GM19455 (cell line): ENCODE measurements around the gene DCLK2.
"Not testable (repeated sequence)": the region's sequence is repeated elsewhere in the genome, so short reads cannot be mapped to it uniquely, and the experiment has no call there.

Experiments
- ATAC-seq: cut with Tn5 transposase; IDR thresholded peaks from one replicate; pipeline ENCODE4 v1.9.1; 2021; ENCODE audit not compliant: unreplicated experiment

DCLK2 gene

DNA sequence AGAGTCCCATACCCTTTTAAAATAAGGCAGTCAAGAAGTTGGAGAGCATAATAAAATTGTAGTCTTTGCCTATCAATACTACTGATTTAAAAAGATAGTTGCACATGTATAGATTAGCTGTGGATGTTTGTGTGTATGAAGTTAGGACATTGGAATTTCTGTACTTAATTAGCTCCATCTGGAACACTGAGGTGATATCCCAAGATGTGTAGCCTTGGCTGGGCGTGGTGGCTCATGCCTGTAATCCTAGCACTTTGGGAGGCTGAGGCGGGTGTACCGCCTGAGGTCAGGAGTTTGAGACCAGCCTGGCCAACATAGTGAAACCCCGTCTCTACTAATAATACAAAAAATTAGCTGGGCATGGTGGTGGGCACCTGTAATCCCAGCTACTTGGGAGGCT lies 119.0 kb downstream of the DCLK2 start:
- ATAC-seq = not testable (repeated sequence)

DNA sequence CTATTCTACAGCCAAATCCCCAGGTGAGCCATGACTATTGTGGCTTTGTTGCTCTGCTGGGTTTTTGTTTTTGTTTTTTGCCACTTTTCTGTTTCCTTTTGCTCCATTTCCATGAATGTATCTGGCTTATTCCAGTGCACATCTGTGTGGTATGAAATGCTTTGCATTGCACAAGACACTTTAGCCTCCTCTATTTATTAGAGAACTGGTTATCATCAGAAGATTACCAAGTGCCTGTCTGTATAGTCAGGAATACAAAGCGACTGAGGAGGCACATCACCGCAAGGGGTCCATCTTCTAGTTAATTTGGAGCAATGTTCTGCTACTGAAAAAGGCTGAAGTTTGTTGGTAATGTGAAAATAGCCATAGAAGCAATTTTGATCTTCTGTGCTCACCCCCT lies 120.8 kb downstream of the DCLK2 start:
- ATAC-seq = no peak

- ATAC-seq = no peak
These were observed 126.8 kb downstream of the DCLK2 start for GRCh38 chr4:150205016-150205415.

GRCh38 chr4:150206265-150206664 lies 128.0 kb downstream of the DCLK2 start:
- ATAC-seq = no peak

GRCh38 chr4:150206954-150207353 lies 128.7 kb downstream of the DCLK2 start:
- no peak for ATAC-seq

- no peak for ATAC-seq
These were observed 129.6 kb downstream of the DCLK2 start for GRCh38 chr4:150207871-150208270.

DNA sequence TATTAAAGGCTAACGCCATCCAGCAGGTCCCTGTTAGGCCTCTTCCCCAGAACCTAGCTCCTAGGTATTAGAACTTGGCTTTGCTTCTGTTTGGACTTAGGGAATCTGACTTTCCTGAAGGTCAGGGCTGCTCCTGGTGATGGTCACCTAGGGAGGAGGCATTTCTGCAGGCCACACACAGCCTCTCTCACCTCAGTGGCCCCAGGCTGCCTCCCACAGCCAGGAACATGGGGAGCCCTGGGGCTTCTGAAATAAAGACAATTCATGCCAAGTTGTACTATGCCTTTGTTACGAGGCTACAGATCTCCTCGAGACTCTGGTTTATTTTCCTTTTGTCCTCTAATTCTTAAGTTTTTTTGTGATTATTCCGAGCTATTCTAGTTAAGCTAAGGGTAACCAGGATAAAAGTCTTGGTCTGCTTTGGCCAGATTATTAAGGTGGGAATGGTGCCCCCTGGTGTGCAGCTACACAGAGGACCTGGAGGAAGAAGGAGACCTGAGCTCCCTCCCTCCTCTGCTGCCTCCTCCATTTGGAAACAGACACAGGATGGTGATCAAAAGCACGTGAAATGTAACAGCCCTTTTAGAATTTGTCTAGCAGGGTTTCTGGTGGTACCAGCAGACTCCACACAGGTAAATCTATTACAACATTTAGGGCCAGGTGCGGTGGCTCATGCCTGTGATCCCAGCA lies 131.0 kb downstream of the DCLK2 start:
- no peak for ATAC-seq

GRCh38 chr4:150211016-150211415 lies 132.8 kb downstream of the DCLK2 start:
- ATAC-seq = no peak

DNA sequence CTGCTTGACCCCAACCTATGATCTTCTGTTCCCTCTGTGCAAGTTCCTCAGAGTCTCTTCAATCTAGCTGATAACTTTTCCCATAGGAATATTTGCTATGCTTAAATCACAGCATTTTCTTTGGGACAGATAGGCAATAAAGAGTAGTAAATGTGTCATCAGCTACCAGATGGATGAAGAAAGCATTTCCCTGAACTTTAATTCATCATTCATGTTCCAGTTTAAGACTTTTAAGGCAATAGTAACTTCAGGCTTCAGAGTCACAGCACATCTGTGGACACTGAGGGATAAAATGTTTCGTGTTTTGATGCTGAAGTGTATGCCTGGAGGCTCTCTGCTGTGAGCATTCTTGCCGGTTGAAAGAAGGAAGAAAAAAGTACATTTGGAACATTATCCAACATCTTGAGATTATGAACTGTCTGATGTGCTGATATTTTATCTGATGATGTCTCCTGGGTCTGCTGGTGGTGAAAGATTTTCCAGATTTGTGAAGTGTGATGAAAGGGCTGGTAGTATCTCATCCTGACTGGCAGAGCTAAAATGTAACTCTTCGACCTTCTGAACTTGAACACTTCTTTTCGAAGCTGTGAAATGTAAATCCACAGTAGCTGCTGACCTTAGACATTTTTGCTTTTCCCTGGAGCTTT lies 133.7 kb downstream of the DCLK2 start:
- no peak for ATAC-seq

DNA sequence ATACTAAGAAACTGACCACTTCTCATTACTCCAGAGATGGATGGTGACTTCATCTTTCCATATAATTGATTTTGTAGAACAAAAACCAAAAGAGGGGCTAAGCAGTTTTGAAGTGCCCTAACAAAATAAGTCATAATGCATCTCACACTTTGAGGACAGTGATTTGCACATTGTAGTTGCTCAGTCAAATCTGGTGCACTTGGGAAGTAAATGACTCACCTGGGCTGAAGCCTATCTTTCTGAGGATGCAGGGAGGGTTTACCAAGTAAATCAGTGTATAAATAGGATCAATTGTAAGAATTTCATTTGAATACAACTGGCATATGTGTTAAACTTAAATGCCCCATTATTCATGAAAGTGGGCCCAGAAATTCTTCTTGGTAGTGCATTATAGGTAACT lies 134.2 kb downstream of the DCLK2 start:
- ATAC-seq = no peak

DNA sequence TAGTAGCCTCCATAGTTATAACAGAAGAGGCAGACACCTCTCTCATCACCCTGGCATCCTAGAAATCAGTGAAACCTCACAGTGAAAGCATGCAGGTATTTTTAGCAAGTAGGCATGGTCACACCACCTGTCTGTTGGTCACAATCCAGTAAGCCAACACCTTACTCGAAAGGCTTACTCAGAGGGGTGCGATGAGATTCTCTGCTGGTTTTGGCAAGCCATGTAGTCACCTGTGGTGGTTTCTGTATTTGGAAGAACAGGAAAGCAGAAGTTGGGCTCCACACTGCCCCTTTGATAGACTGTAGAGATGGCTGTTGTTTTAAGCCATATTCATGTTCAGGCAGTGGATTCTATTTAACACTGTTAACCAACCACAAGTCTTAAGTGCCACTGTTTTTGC lies 134.7 kb downstream of the DCLK2 start:
- ATAC-seq = no peak

- ATAC-seq = no peak
These were observed 137.4 kb downstream of the DCLK2 start for GRCh38 chr4:150215601-150216000.

DNA sequence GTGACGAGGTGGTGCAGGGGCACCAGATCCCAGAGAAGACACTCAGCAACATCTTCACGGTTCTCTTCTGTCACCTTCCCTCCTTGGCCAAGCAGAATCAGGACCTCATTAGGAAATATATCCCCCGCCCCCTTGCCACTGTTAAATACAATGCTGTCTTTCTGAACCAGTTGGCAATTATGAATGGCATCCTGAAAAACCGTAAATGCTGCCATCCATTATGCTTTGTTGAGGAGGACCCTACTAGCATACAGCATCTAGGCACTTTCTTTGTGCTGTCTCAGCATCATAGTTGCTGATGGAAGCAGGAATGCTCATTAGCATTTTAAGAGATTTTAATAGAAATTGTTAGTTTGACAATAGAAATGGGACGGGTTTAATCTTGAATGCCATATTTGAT lies 138.5 kb downstream of the DCLK2 start:
- no peak for ATAC-seq

DNA sequence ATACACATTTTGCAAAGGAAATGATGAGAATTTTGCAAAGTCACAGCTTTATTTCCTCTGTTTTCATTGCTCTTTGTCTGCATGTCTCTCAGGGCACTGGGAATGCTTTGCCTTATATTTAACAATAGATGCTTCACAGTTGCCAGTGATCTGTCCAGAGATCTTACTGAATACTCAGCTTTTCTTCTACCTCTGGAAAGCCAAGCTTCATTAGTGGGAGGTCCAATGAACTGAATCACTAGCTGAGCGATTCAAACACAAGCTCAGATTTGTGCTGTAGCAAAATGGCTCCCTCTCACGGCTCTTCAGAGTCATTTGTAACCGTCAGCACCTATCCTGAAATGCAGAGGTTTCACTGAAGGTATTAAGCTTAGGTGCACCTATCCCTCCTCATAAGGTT lies 138.9 kb downstream of the DCLK2 start:
- no peak for ATAC-seq

- no peak for ATAC-seq
These were observed 139.6 kb downstream of the DCLK2 start for GRCh38 chr4:150217808-150218207.

DNA sequence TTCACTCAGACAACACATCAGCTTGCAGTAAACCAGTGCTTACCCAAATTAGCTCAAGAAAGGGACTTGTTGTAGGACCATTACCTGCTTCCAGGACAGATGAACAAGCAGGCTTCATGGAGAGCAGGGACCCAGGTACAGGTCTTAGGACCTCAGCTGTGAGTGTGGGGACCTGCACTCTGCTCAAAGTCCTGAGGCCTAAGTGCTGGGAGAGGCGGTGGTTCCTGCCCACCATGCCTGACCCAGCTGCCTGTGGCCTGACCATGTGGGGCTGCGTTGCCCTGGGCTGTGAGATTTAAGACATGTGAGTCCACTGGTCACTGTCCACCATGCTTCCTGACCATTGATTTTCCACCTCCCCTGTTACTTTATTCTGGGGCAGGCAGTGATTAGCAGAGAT lies 140.2 kb downstream of the DCLK2 start:
- no peak for ATAC-seq

DNA sequence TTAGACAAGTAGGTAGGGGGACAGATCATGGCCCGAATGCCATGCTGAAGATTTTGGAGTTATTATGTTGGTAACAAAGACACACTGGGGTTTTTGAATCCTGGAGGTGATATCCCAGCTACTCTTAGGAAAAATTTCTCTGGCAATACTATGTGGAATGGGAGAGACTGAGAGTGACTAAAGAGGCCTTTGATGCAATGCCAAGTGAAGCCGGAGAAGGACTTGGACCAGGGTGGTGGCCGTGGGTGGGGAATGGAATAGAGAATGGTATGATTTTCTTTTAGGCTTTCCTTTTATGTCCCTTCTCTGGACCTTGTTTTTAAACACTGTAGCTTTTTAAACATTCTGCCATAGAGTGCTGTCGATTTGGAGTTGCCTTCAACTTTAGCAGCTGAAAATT lies 141.6 kb downstream of the DCLK2 start:
- no peak for ATAC-seq

DNA sequence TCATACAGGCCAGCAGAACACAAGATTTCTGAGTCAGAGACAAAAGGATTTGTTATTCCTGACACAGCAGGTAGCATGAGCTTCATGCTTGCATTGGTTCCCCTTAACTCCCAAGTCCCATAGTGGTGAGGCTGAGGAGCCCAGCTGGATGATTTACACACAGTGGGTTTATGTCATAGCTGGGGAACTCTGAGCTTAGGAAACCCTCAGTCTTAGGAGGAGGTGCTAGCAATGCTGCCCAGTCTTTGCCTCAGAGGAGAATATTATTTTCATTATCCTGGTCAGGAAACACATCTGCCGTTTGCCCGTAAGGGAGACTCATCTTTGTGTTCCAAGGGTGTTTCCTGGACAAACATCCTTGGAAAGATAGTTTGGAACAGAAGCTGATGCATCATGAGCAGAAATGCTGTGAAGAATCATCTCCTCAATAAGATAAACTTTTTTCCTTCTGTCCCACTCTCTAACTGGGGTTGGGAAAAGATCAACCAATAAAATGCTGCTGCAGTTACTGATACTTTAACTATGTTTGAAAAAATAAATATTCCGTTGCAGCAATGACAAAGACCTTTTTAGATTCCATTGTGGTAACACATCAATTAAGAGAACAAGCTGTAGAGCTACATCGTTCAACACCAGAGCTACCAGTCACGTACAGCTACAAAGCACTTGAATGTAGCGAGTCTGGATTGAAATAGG lies 146.8 kb downstream of the DCLK2 start:
- ATAC-seq = no peak

DNA sequence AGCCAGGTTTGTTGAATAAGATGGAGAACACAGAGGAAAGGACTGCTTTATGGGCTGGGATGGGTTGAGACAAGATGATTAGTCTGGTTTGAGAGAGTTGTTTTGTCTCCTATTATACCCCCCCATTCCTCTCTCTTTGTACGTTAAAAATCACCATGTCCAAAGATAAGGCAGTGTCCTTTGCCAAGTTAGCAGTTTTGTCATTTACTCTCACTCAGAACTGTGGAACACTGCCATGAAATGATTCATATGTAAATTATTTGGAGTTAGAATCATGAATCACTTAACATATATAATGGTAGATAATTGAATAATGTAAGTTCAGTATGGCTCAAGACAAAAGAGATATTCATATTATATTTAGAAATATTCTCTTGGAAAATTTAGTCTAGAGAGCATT lies 151.3 kb downstream of the DCLK2 start:
- no peak for ATAC-seq

- ATAC-seq = no peak
These were observed 152.3 kb downstream of the DCLK2 start for GRCh38 chr4:150230561-150230960.

DNA sequence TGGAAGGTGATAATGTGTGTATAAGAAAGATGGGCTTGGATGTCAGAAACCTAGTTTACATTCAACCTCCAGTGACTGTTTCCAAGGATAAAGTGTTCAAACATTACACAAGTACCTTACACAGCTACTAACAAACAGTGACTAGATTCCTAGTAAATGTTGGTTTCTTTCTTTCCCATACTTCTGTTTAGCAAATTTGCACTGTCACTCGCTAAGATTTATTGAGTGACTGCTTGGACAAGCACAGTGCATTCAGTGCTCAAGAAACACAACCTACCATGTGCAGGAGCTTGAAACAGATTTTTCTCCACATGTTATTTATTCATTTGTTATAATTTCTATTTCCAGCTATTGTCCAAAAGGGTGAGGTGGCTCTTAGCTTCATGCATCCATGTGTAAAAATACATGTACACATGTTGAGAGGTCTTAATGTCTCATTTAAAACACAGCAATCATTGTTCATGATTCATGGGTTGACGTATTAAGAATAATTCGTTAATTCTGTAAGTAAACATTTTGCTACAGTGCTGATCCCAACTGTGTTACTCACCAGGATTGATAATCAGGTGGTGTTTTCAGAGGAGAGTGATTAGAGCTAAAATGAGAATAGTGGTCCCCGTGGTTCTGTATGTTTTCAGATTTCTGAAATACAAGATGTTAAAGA lies 153.0 kb downstream of the DCLK2 start:
- no peak for ATAC-seq

DNA sequence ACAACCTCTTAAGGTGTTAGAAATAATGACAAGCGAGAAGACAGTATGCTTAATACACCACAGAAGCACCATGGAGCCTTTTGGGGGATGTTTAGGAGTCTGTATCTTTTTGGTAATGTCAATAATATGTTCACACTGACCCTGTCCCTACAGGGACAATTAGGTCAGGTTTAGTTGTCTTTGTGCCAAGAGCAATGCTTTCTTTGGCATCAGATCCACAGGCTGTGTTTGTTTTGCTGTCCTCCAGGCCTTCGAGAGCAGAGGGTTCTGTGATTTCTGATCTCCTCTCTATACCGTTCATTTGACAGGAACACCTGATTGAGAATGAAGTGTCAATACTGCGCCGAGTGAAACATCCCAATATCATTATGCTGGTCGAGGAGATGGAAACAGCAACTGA lies 153.8 kb downstream of the DCLK2 start:
- no peak for ATAC-seq
